GM11168 (cell line): ENCODE results near the gene PXDN.
"Not testable (repeated sequence)": the region's sequence is repeated elsewhere in the genome, so short reads cannot be mapped to it uniquely, and the experiment has no call there.

ENCODE experiments used
- in situ Hi-C: fragments of 300-500 bp; cut with MboI; formaldehyde crosslinking; loops from one replicate; pipeline ENCODE4 v1.12.0; 2022; ENCODE audit warnings: low sequenced_read_pairs; ENCODE audit not compliant: unreplicated experiment

Gene PXDN

GRCh38 chr2:1744446-1745170 is at the start of gene PXDN:
Gene PXDN (minus strand): TSS chr2:1744515. CDS start chr2:1744455, 60 bp downstream.
- in situ Hi-C loops, result no loop called here

GRCh38 chr2:1793868-1794445 is 49.6 kb upstream of the PXDN start:
- in situ Hi-C loops, result no loop called here

- in situ Hi-C loops, result no loop called here
Observed at GRCh38 chr2:1793001-1793867, 48.9 kb upstream of the PXDN start.

GRCh38 chr2:1791685-1792435 is 47.5 kb upstream of the PXDN start:
- in situ Hi-C loops, result no loop called here

GRCh38 chr2:1791006-1791605 is 46.8 kb upstream of the PXDN start:
- in situ Hi-C loops, result no loop called here

- in situ Hi-C loops, result no loop called here
Observed at GRCh38 chr2:1790473-1790872, 46.2 kb upstream of the PXDN start.

GRCh38 chr2:1789610-1790009 is 45.3 kb upstream of the PXDN start:
- in situ Hi-C loops, result no loop called here

- in situ Hi-C loops, result no loop called here
Observed at GRCh38 chr2:1788478-1788959, 44.2 kb upstream of the PXDN start.

- in situ Hi-C loops, result no loop called here
Observed at GRCh38 chr2:1787755-1788477, 43.6 kb upstream of the PXDN start.

GRCh38 chr2:1784986-1785617 is 40.8 kb upstream of the PXDN start:
- in situ Hi-C loops, result no loop called here

- in situ Hi-C loops, result no loop called here
Observed at GRCh38 chr2:1784087-1784486, 39.8 kb upstream of the PXDN start.

- in situ Hi-C loops, result no loop called here
Observed at GRCh38 chr2:1782514-1782913, 38.2 kb upstream of the PXDN start.

GRCh38 chr2:1781291-1782080 is 37.2 kb upstream of the PXDN start:
- in situ Hi-C loops, result no loop called here

- in situ Hi-C loops, result no loop called here
Observed at GRCh38 chr2:1780693-1781092, 36.4 kb upstream of the PXDN start.

GRCh38 chr2:1780054-1780453 is 35.7 kb upstream of the PXDN start:
- in situ Hi-C loops, result not testable (repeated sequence)

GRCh38 chr2:1778566-1778965 is 34.3 kb upstream of the PXDN start:
- in situ Hi-C loops, result no loop called here

- in situ Hi-C loops, result no loop called here
Observed at GRCh38 chr2:1777781-1778180, 33.5 kb upstream of the PXDN start.

GRCh38 chr2:1777156-1777555 is 32.8 kb upstream of the PXDN start:
- in situ Hi-C loops, result no loop called here
